ENCODE results near the gene STX5.
"Not testable (repeated sequence)": the region's sequence is repeated elsewhere in the genome, so short reads cannot be mapped to it uniquely, and the experiment has no call there.

The STX5 gene

GRCh38 chr11:62760867-62761227 lies 71.0 kb downstream of the STX5 start:
- not testable (repeated sequence) for H3K27ac ChIP-seq (ENCODE audit: low read depth, low read length); H3K27me3 ChIP-seq (ENCODE audit: control insufficient read depth in 5 of 5, insufficient read depth in 4 of 5, low read length in 5 of 5); H3K9me3 ChIP-seq (ENCODE audit: control insufficient read depth in 5 of 5, low read length in 5 of 5); H3K9ac ChIP-seq (ENCODE audit: low read length in 5 of 5)
- H3K36me3 ChIP-seq (ENCODE audit: control insufficient read depth in 5 of 5, insufficient read depth in 5 of 5, low read length in 5 of 5): peaks cover 0 to 13% (median 7%) of the 10 kb centered on the region in 5 donors
- H3K4me3 ChIP-seq (ENCODE audit: low read depth in 1 of 5, low read length in 5 of 5): peak overlapping the region; percentile 11 to 92 (median 48)
- H3K4me1 ChIP-seq (ENCODE audit: control insufficient read depth in 5 of 5, insufficient read depth in 5 of 5, low read length in 5 of 5): peaks cover 4 to 18% (median 15%) of the 10 kb centered on the region in 5 donors

GRCh38 chr11:62757846-62758788 lies 73.7 kb downstream of the STX5 start:
- H3K27ac ChIP-seq (ENCODE audit: low read depth, low read length): no peak overlapping the region
- H3K4me1 ChIP-seq (ENCODE audit: control insufficient read depth in 5 of 5, insufficient read depth in 5 of 5, low read length in 5 of 5): peaks cover 12 to 26% (median 20%) of the 10 kb centered on the region in 5 donors
- no peak overlapping the region for H3K9ac ChIP-seq (ENCODE audit: low read length in 5 of 5)

More at GRCh38 chr11:62757846-62758788, 73.7 kb downstream of the STX5 start:
- Histone ChIP-seq H3K9me3 (ENCODE audit: control insufficient read depth in 5 of 5, low read length in 5 of 5) (no peaks in the 10 kb centered on the region), H3K36me3 (ENCODE audit: control insufficient read depth in 5 of 5, insufficient read depth in 5 of 5, low read length in 5 of 5) (peaks cover 0 to 6% (median 0%) of the 10 kb centered on the region in 5 donors), H3K27me3 (ENCODE audit: control insufficient read depth in 5 of 5, insufficient read depth in 4 of 5, low read length in 5 of 5) (no peaks in the 10 kb centered on the region), H3K4me3 (ENCODE audit: low read depth in 1 of 5, low read length in 5 of 5) (no peak overlapping the region)

All from subcutaneous abdominal adipose tissue (tissue), 5 donors.